Lung (tissue), 12 donors: ENCODE data around the gene TBP. TPM values are rescaled to one million over a fixed set of nuclear protein-coding genes. Genes with fewer than 3 reads are reported as not detected.

Source experiments
- ATAC-seq: fragments of 200-7000 bp; cut with Tn5 transposase; one replicate; pipeline ENCODE4 v1.9.1; 2020; ENCODE audit warnings: moderate number of reproducible peaks; ENCODE audit not compliant: insufficient read depth, low FRiP score
- DNase-seq, 3 donors: peaks; one replicate each; pipeline ENCODE4 v3.0.0-alpha.2; 2013 to 2017
- H3K27ac ChIP-seq, 2 donors: one replicate each; pipeline ENCODE4 v1.5.1; 2013; ENCODE audit warnings: mild to moderate bottlenecking in 2 of 2, moderate library complexity in 2 of 2, control low read depth in 1 of 2, inconsistent platforms in 1 of 2, low read depth in 1 of 2, low read length in 1 of 2
- H3K27me3 ChIP-seq, 3 donors: one replicate each; pipeline ENCODE4 v1.5.1; 2013; ENCODE audit warnings: low read length in 2 of 3; ENCODE audit not compliant: control insufficient read depth in 3 of 3, insufficient read depth in 3 of 3
- H3K36me3 ChIP-seq, 4 donors: one replicate each; pipeline ENCODE4 v1.5.1; 2013; ENCODE audit warnings: low read length in 4 of 4, mild to moderate bottlenecking in 1 of 4, moderate library complexity in 1 of 4; ENCODE audit not compliant: control insufficient read depth in 4 of 4, insufficient read depth in 4 of 4
- H3K4me1 ChIP-seq, 5 donors: one replicate each; pipeline ENCODE4 v1.5.1; 2013; ENCODE audit warnings: low read length in 5 of 5, mild to moderate bottlenecking in 2 of 5, moderate library complexity in 1 of 5; ENCODE audit not compliant: control insufficient read depth in 5 of 5, insufficient read depth in 5 of 5
- H3K4me3 ChIP-seq: one replicate; pipeline ENCODE4 v1.5.1; 2013; ENCODE audit warnings: mild to moderate bottlenecking, control low read depth, moderate library complexity
- H3K9ac ChIP-seq, 2 donors: one replicate each; pipeline ENCODE4 v1.5.1; 2013; ENCODE audit warnings: low read length in 2 of 2, control low read depth in 1 of 2; ENCODE audit not compliant: insufficient read depth in 1 of 2
- H3K9me3 ChIP-seq, 4 donors: one replicate each; pipeline ENCODE4 v1.5.1; 2013; ENCODE audit warnings: low read length in 3 of 4, mild to moderate bottlenecking in 1 of 4, moderate library complexity in 1 of 4; ENCODE audit not compliant: control insufficient read depth in 4 of 4, insufficient read depth in 3 of 4
- CTCF ChIP-seq: IDR thresholded peaks from 2 replicates; pipeline ENCODE4 v1.5.1; 2012; ENCODE audit warnings: mild to moderate bottlenecking; ENCODE audit errors: control extremely low read depth, extremely low read depth
- WGBS, 2 donors: extraction: QIAGEN DNeasy Blood & Tissue Kit; methylation state at CpG; one replicate each; pipeline ENCODE4 v1.1.7; 2013; 5-methylcytosine and 5-hydroxymethylcytosine counted together
- polyA plus RNA-seq, 2 donors: library from polyadenylated mRNA; stranded (reverse); fragments of 200-250 nt; gene quantifications; one replicate each; pipeline ENCODE4 v1.2.1, GENCODE V29; 2013
- total RNA-seq, 2 donors: library from RNA; depleted of rRNA in 1 of 2; stranded (reverse); fragments of >200 nt in 1 of 2; gene quantifications; one replicate each; pipeline ENCODE4 v1.2.1, GENCODE V29; 2014 to 2021
- donor health status: control.
- donor health status: control.
- donor health status: Bipolar disorder and iron deficiency.
- donor health status: healthy.
- donor health status: DM: yes; HTN: yes; CAD: no.

Gene TBP
- total and polyA plus RNA-seq, 4 donors, result 9.2 to 13.7 (median 11.3) TPM

DNA sequence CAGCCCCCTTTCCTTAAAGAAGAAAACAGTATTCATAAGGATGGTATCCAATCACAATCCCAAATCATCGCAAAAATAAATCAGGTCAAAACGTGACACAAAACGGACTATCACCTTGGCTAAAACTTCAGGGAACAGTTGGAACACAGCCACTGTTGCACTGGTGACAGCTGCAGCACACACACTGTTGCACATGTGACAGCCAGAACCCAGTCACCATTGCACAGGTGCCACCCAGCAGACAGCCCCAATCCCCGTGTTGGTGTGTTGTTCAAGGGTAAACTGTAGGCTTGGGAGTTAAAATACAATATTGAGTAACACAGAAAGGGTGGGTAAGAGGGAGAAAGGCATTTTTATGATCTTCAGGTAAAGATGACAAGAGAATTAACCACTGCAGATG, 16.8 kb upstream of the TBP start:
- Histone ChIP-seq H3K9ac (no peak overlapping the region), H3K27ac (no peak overlapping the region), H3K36me3 (peaks cover 32 to 51% (median 42%) of the 10 kb centered on the region in 4 donors), H3K27me3 (no peaks in the 10 kb centered on the region), H3K9me3 (no peaks in the 10 kb centered on the region), H3K4me3 (no peak overlapping the region), H3K4me1 (no peaks in the 10 kb centered on the region)
- no peak for TF ChIP-seq CTCF
- DNase-seq, result no peak
- ATAC-seq, result no peak
- WGBS, 2 donors, result 94 to 95% methylated on average over 4 of the region's 4 CpGs

DNA sequence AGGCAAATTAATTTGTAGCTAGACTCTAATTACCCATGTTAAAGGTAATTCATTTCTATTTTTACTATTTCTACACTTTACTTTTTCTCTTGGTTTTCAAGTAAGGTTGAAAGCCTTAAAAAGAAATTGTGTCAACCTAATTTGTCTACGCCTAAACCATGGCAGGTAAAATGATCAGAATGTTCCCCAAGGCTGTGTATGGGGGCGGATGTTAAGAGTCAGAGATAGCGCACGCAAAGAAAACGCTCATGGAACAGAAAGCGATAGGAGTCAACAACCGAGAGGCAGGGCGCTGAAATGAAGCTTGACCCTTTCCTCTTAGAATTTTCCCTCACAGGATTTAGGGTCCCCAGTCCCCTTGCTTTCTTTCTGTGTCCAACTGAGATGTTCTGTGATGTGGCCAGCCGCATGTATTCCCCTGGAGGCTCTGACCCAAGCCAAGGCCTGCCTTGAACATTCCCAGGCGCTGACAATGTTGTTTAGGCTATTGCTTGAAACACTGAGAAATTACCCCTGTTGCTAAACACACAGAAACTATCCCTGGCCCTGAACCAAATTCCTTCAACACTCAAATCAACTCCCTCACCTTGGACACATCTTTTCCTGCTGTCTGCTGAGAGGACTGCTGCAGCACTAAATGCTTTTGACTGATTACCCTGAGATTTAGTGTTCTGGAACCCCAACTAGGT, 12.0 kb upstream of the TBP start:
- no peaks in the 10 kb centered on the region for H3K27me3 ChIP-seq
- no peak overlapping the region for H3K4me3 ChIP-seq
- WGBS, 2 donors, result 91 to 98% methylated on average over 10 of the region's 10 CpGs
- DNase-seq (no peak), ATAC-seq (no peak)
- H3K36me3 ChIP-seq, result peaks cover 23 to 59% (median 42%) of the 10 kb centered on the region in 4 donors
- no peak overlapping the region for H3K27ac ChIP-seq
- peaks cover 0 to 4% (median 0%) of the 10 kb centered on the region in 5 donors for H3K4me1 ChIP-seq
- no peak for TF ChIP-seq CTCF
- H3K9me3 ChIP-seq, result no peaks in the 10 kb centered on the region
- H3K9ac ChIP-seq, result no peak overlapping the region

GRCh38 chr6:170545405-170545804, 8.8 kb upstream of the TBP start:
- ATAC-seq (no peak), DNase-seq (no peak)
- Histone ChIP-seq H3K4me3 (no peak overlapping the region), H3K36me3 (peaks cover 21 to 50% (median 41%) of the 10 kb centered on the region in 4 donors), H3K9ac (no peak overlapping the region), H3K4me1 (peaks cover 0 to 11% (median 0%) of the 10 kb centered on the region in 5 donors), H3K9me3 (no peaks in the 10 kb centered on the region), H3K27ac (no peak overlapping the region), H3K27me3 (no peaks in the 10 kb centered on the region)
- WGBS, 2 donors, result 36 to 47% methylated on average over 2 of the region's 2 CpGs
- TF ChIP-seq CTCF, result no peak
